ENCODE measurements around the gene CUX1.

- TF ChIP-seq EZH2 (IDR thresholded peaks at IDR 0.05; ENCODE audit: borderline replicate concordance, low read depth, low read length, severe bottlenecking) (no peak), CTCF (IDR thresholded peaks at IDR 0.05; ENCODE audit: borderline replicate concordance, extremely low read depth, low read length, poor library complexity, severe bottlenecking) (peak; percentile 97)
Observed at GRCh38 chr7:102272075-102272916, 454.9 kb downstream of the CUX1 start.
